ENCODE results near the gene SMURF1.

- no peak for TF ChIP-seq POLR2AphosphoS5 (IDR thresholded peaks at IDR 0.05; ENCODE audit: low read depth, low read length)
- no peak for TF ChIP-seq TAF1 (IDR thresholded peaks at IDR 0.05; ENCODE audit: borderline replicate concordance, insufficient read depth, low read length)
- TF ChIP-seq REST (IDR thresholded peaks at IDR 0.05; ENCODE audit: insufficient read depth in 1 of 2, low read depth in 2 of 2, low read length in 2 of 2): no peak
- TF ChIP-seq SIN3A (IDR thresholded peaks at IDR 0.05; ENCODE audit: borderline replicate concordance, insufficient read depth, low read length): no peak
- no peak for TF ChIP-seq FOXP2 (optimal IDR thresholded peaks at IDR 0.05; ENCODE audit: borderline replicate concordance, extremely low read depth, extremely low read length, insufficient read depth)
These were observed 112.4 kb downstream of the SMURF1 start for GRCh38 chr7:99031496-99031895.

All from PFSK-1 (cell line).